Measurements from ENCODE around the gene RNASE4. TPM values are rescaled to one million over a fixed set of nuclear protein-coding genes. Genes with fewer than 3 reads are reported as not detected.

Gene RNASE4
- total RNA-seq, 1 experiment from 2014 or later = 3.9 TPM

DNA sequence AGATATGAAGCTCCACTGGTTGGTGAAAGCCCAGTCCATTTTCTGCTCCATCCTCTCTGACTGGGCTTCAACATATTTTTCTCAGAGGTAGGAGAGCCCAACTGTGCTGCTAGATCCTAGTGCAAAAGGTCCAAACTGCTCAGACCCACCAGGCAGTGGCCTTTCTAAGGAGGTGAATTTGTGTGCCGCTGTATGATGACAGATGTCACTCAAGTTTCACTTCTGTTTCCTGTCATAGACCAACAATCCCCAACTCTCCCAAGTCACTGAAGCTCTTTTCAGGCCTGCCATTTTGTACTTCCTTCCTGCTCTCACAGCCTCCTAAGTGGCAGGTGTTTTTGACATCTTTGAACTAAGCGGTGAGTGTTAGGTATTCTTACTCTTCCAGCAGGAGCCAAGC, 16.4 kb upstream of the RNASE4 start:
- intact Hi-C loops (cut with micrococcal nuclease) = no loop called here

More for the DNA sequence above, 16.4 kb upstream of the RNASE4 start:
- Histone ChIP-seq H4K20me1 (ENCODE audit: insufficient read depth) (no peaks in the 10 kb centered on the region), H3K36me3 (ENCODE audit: control insufficient read depth in 1 of 2, insufficient read depth in 2 of 2, low read length in 2 of 2) (no peaks in the 10 kb centered on the region), H3K27ac (ENCODE audit: low read depth, low read length) (no peak overlapping the region), H3K27me3 (ENCODE audit: insufficient read depth, low read length) (no peaks in the 10 kb centered on the region), H3K4me1 (ENCODE audit: control insufficient read depth in 1 of 2, insufficient read depth in 2 of 2, low read length in 2 of 2) (peaks cover 5 to 13% of the 10 kb centered on the region in 2 experiments; a peak in 3 of 4 replicates), H2AFZ (ENCODE audit: low read depth, low read length, poor library complexity, severe bottlenecking) (no peak overlapping the region), H3K9me2 (ENCODE audit: insufficient read depth) (no peaks in the 10 kb centered on the region), H3K9me3 (ENCODE audit: control insufficient read depth in 1 of 2, insufficient read depth in 1 of 2, low read depth in 1 of 2, low read length in 2 of 2) (no peaks in the 10 kb centered on the region), H3K9ac (ENCODE audit: low read length) (no peak overlapping the region), H3K79me2 (ENCODE audit: insufficient read depth, low read length) (no peaks in the 10 kb centered on the region), H3K4me2 (ENCODE audit: low read length) (no peak overlapping the region), H3K4me3 (replicated peaks in 1 of 2; ENCODE audit: low read depth in 1 of 2, low read length in 2 of 2) (no peak overlapping the region)
- POLR2A ChIA-PET = no interaction called here
- DNase-seq (ENCODE audit: low read depth, low spot score) (no peak), ATAC-seq (no peak)
- no TSS peak for BruUV-seq (replicated peaks)
- CTCF ChIA-PET = interaction anchor here (1.3 to 1.8 kb wide), 2 partner anchors 11 to 12 kb away, joined by 4 to 7 read pairs; no protein-coding TSS in a partner anchor
- RAD21 ChIA-PET (ENCODE audit: low non-redundant PET in 1 of 2, low total read pairs in 2 of 2, uncharacterized antibody in 2 of 2, unreplicated experiment in 2 of 2) = no interaction called here
- TF ChIP-seq SP1 (IDR thresholded peaks at IDR 0.05; ENCODE audit: low read depth) (no peak), EZH2phosphoT487 (IDR thresholded peaks at IDR 0.05; ENCODE audit: borderline replicate concordance) (no peak), SRF (IDR thresholded peaks at IDR 0.05; ENCODE audit: low read depth) (no peak), POLR2AphosphoS5 (IDR thresholded peaks at IDR 0.05; ENCODE audit: low read depth, low read length) (no peak), ELF1 (IDR thresholded peaks at IDR 0.05; ENCODE audit: borderline replicate concordance, low read depth) (no peak), ZBTB33 (IDR thresholded peaks at IDR 0.05; ENCODE audit: extremely low read depth, insufficient replicate concordance, low read length) (no peak), EZH2 (IDR thresholded peaks at IDR 0.05) (no peak), SIN3A (IDR thresholded peaks at IDR 0.05; ENCODE audit: low read depth) (no peak), YY1 (IDR thresholded peaks at IDR 0.05; ENCODE audit: extremely low read depth, insufficient replicate concordance, low read depth, low read length) (no peak), FOSL1 (IDR thresholded peaks at IDR 0.05; ENCODE audit: low read depth) (no peak), RAD21 (IDR thresholded peaks at IDR 0.05; ENCODE audit: low read depth) (no peak), TCF7L2 (IDR thresholded peaks at IDR 0.05; ENCODE audit: borderline replicate concordance, extremely low read depth, insufficient read depth, insufficient read length) (no peak), REST (IDR thresholded peaks at IDR 0.05; ENCODE audit: low read depth) (no peak), CBX3 (IDR thresholded peaks at IDR 0.05; ENCODE audit: low read depth) (no peak)
- TF ChIP-seq, protein P1, sequence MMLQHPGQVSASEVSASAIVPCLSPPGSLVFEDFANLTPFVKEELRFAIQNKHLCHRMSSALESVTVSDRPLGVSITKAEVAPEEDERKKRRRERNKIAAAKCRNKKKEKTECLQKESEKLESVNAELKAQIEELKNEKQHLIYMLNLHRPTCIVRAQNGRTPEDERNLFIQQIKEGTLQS (IDR thresholded peaks at IDR 0.05) = no peak
